K562 (cell line): ENCODE data around the gene NTRK2.

Experiments
- CHD2 ChIP-seq: IDR thresholded peaks from 2 replicates; pipeline ENCODE4 v1.6.1; 2011; ENCODE audit warnings: low read depth, low read length
- JUN ChIP-seq, 2 experiments: sonication (generic) in 1 of 2; formaldehyde crosslinking in 1 of 2; IDR thresholded peaks; 2 replicates each; pipeline versions ENCODE4 v1.6.1 to v1.8.0; 2012 to 2022; ENCODE audit warnings: borderline replicate concordance in 2 of 2, mild to moderate bottlenecking in 2 of 2, improper control_type of control experiment in 1 of 2, low read depth in 1 of 2, low read length in 1 of 2, missing genetic modification reagents in 1 of 2
- MITF ChIP-seq: IDR thresholded peaks from 2 replicates; pipeline ENCODE4 v1.6.1; 2014; ENCODE audit warnings: antibody characterized with exemption
- ZNF263 ChIP-seq: sonication (generic); formaldehyde crosslinking; IDR thresholded peaks from 2 replicates; pipeline ENCODE4 v1.8.0; 2022; ENCODE audit warnings: mild to moderate bottlenecking, missing genetic modification reagents, borderline replicate concordance
- ZNF507 ChIP-seq: conservative IDR thresholded peaks from 2 replicates; pipeline ENCODE4 v1.6.1; 2017; ENCODE audit warnings: missing genetic modification characterization, missing compliant biosample characterization

DNA sequence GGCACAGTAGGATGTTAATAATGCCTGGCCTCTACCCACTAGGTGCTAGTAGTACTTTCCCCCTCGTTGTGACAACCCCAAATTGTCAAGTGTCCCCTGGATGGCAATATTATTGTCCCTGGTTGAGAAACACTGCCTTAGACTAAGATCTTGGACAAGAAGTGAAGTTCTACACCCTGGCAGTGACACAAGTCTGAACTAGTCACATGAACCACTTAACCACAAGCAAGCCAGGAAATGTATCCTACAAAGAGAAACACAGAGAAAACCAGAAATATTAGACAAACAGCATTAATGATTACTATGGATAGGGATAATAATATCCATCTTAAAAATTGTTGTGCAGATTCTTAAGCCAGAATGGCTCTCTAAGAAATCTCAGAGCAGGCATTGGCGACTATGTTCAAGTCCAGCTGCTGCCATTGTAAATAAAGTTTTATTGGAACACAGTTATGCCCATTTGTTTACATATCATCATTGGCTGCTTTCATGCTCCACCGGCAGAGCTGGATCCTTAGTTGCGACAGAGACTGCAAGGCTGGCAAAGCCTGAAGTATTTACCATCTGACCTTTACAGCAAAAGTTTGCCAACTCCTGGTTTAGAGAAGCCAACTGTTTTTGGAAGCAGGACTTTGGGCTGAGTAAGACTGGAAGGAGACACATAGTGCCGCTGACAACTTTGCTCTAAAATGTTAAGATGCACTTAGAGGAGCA lies 80.8 kb downstream of the NTRK2 start:
- TF ChIP-seq ZNF263 (CRISPR knock-in tag): no peak
- TF ChIP-seq CHD2: no peak
- TF ChIP-seq MITF: no peak
- no peak for TF ChIP-seq JUN (IDR thresholded peaks at IDR 0.05; ENCODE audit: borderline replicate concordance, low read depth, low read length)
- TF ChIP-seq JUN (CRISPR knock-in tag; IDR thresholded peaks at IDR 0.05; ENCODE audit: borderline replicate concordance): no peak
- no peak for TF ChIP-seq ZNF507
